ENCODE data around the gene KLF6. TPM values are rescaled to one million over a fixed set of nuclear protein-coding genes. Genes with fewer than 3 reads are reported as not detected.

The KLF6 gene
- polyA plus RNA-seq, 1 donor from 2014 or later: 10.4 TPM

DNA sequence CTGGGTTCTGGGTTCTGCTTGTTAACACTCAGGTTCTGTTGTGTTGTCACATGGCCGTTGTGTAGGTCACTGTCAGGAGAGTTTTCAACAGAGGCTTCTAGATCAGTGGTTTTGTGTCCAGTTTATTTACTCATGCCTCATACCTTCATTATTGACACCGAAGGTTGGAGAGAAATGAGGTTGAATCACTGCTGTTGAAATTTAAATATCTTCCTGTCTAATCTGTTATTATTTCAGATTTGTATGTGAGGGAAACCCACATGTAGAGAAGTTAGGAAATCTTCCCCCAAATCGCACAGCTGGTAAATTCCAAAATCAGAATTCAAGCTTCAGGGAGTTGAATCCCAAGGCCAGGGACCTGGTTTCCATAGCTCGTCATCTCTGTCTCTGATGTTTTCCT lies 28.3 kb upstream of the KLF6 start:
- H3K36me3 ChIP-seq (ENCODE audit: insufficient read depth, low read length): no peaks in the 10 kb centered on the region
- no peak overlapping the region for H3K4me2 ChIP-seq (ENCODE audit: low read length)
- no peaks in the 10 kb centered on the region for H3K27me3 ChIP-seq (ENCODE audit: insufficient read depth, low read depth, low read length)
- H3K4me3 ChIP-seq (ENCODE audit: low read length): no peak overlapping the region
- no peaks in the 10 kb centered on the region for H3K79me2 ChIP-seq (replicated peaks; ENCODE audit: insufficient read depth, low read length)
- H3K9me3 ChIP-seq (ENCODE audit: low read length): no peaks in the 10 kb centered on the region
- H4K20me1 ChIP-seq (ENCODE audit: insufficient read depth): no peaks in the 10 kb centered on the region
- H3F3A ChIP-seq (ENCODE audit: insufficient read depth, low read length, poor library complexity, severe bottlenecking): no peaks in the 10 kb centered on the region
- no peak overlapping the region for H3K27ac ChIP-seq (ENCODE audit: low read length)
- no peaks in the 10 kb centered on the region for H3K9me2 ChIP-seq (ENCODE audit: insufficient read depth, low read length)
- no peak overlapping the region for H2AFZ ChIP-seq (ENCODE audit: low read depth, low read length)
- TF ChIP-seq RAD21 (conservative IDR thresholded peaks at IDR 0.05) (no peak), MXI1 (conservative IDR thresholded peaks at IDR 0.05; ENCODE audit: poor library complexity, severe bottlenecking) (no peak), REST (IDR thresholded peaks at IDR 0.05; ENCODE audit: borderline replicate concordance) (no peak), POLR2AphosphoS5 (IDR thresholded peaks at IDR 0.05) (no peak)
- H3K9ac ChIP-seq (ENCODE audit: low read length): no peak overlapping the region

GRCh38 chr10:3812141-3812540 lies 27.1 kb upstream of the KLF6 start:
- Histone ChIP-seq H3K27me3 (ENCODE audit: insufficient read depth, low read depth, low read length) (no peaks in the 10 kb centered on the region), H3K36me3 (ENCODE audit: insufficient read depth, low read length) (no peaks in the 10 kb centered on the region), H3K27ac (ENCODE audit: low read length) (no peak overlapping the region), H3F3A (ENCODE audit: insufficient read depth, low read length, poor library complexity, severe bottlenecking) (no peaks in the 10 kb centered on the region), H2AFZ (ENCODE audit: low read depth, low read length) (no peak overlapping the region), H3K4me3 (ENCODE audit: low read length) (no peak overlapping the region), H3K9ac (ENCODE audit: low read length) (no peak overlapping the region), H4K20me1 (ENCODE audit: insufficient read depth) (no peaks in the 10 kb centered on the region), H3K4me2 (ENCODE audit: low read length) (no peak overlapping the region), H3K9me2 (ENCODE audit: insufficient read depth, low read length) (no peaks in the 10 kb centered on the region), H3K79me2 (replicated peaks; ENCODE audit: insufficient read depth, low read length) (no peaks in the 10 kb centered on the region), H3K9me3 (ENCODE audit: low read length) (no peaks in the 10 kb centered on the region)
- TF ChIP-seq, protein P1, sequence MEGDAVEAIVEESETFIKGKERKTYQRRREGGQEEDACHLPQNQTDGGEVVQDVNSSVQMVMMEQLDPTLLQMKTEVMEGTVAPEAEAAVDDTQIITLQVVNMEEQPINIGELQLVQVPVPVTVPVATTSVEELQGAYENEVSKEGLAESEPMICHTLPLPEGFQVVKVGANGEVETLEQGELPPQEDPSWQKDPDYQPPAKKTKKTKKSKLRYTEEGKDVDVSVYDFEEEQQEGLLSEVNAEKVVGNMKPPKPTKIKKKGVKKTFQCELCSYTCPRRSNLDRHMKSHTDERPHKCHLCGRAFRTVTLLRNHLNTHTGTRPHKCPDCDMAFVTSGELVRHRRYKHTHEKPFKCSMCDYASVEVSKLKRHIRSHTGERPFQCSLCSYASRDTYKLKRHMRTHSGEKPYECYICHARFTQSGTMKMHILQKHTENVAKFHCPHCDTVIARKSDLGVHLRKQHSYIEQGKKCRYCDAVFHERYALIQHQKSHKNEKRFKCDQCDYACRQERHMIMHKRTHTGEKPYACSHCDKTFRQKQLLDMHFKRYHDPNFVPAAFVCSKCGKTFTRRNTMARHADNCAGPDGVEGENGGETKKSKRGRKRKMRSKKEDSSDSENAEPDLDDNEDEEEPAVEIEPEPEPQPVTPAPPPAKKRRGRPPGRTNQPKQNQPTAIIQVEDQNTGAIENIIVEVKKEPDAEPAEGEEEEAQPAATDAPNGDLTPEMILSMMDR (IDR thresholded peaks at IDR 0.05; ENCODE audit: poor library complexity, severe bottlenecking): no peak
- no peak for TF ChIP-seq RAD21 (conservative IDR thresholded peaks at IDR 0.05)
- TF ChIP-seq REST (IDR thresholded peaks at IDR 0.05; ENCODE audit: borderline replicate concordance): no peak
- TF ChIP-seq TAF1 (IDR thresholded peaks at IDR 0.05; ENCODE audit: low read depth): no peak
- TF ChIP-seq SMC3 (conservative IDR thresholded peaks at IDR 0.05; ENCODE audit: poor library complexity): no peak
- TF ChIP-seq MXI1 (conservative IDR thresholded peaks at IDR 0.05; ENCODE audit: poor library complexity, severe bottlenecking): no peak

Measured in neural cell (in vitro differentiated cells).